Measurements from ENCODE around the gene IL1RAPL1. TPM values are rescaled to one million over a fixed set of nuclear protein-coding genes. Genes with fewer than 3 reads are reported as not detected.

The IL1RAPL1 gene
- total RNA-seq, 1 experiment from 2014 or later, result 2.9 TPM

DNA sequence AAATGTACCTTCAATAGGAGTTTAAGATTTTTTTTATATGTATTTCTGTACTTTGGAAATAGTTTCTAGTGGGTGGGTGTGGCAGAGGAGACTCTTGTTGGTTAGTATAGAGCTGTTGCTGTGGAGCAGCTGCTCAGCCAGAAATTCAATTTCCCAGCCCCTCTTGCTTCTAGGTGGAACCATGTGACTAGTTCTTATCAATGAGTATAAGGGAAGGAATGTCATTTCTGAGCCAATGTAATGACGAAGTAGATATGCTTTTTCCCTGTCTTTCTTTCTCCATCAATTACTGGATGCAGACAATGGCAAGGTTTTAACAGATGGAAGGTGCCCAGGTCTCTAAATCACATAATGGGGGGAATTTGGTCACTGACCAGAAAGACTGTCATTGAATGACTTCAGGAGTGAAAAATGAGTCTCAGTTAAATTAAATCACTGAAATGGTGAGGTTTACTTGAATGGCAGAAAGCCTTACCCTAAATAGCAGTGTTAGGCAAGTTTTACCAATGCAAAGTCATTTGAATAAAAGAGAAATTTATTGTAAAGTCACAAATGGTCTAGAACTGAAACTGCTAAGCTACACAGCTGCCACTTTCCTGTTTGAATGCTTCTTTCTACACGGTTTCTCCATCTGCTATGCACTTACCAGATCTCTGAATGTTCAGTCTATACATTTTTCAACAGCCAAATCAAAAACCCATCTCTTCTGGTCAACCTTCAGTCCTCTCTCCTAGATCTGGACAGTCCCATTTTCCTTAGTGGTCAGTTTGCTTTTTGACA lies 832.7 kb downstream of the IL1RAPL1 start:
- H3K27me3 ChIP-seq (ENCODE audit: control insufficient read depth, insufficient read depth, low read length), result peaks cover 3% of the 10 kb centered on the region; the same call in 1 of the 2 replicates
- H3K36me3 ChIP-seq (replicated peaks; ENCODE audit: control insufficient read depth, insufficient read depth, low read length), result no peaks in the 10 kb centered on the region
- H3K4me3 ChIP-seq (ENCODE audit: insufficient read depth, low read depth, low read length), result no peak overlapping the region
- no peak for DNase-seq

DNA sequence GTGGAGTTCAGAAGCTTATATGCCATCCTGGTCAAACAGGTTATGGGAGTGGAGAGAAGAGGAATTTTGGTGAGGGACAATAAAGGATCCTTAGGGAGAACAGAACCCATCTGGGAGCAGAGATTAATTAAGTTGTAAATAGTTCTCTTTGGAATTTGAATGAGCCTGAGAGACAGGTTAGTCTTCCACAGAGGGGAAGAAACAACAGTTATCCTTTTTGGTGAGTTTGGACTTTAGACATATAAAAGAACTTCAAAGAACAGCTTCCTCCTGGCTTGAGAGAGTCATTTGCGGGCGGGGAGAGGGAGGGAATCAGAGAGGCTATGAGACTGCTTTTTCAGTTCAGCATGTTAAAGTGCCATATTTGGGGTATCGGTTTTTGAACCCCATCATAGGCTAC lies 834.8 kb downstream of the IL1RAPL1 start:
- no peak for DNase-seq
- Histone ChIP-seq H3K36me3 (replicated peaks; ENCODE audit: control insufficient read depth, insufficient read depth, low read length) (no peaks in the 10 kb centered on the region), H3K27me3 (ENCODE audit: control insufficient read depth, insufficient read depth, low read length) (peaks cover 3% of the 10 kb centered on the region; the same call in 1 of the 2 replicates), H3K4me3 (ENCODE audit: insufficient read depth, low read depth, low read length) (no peak overlapping the region)

DNA sequence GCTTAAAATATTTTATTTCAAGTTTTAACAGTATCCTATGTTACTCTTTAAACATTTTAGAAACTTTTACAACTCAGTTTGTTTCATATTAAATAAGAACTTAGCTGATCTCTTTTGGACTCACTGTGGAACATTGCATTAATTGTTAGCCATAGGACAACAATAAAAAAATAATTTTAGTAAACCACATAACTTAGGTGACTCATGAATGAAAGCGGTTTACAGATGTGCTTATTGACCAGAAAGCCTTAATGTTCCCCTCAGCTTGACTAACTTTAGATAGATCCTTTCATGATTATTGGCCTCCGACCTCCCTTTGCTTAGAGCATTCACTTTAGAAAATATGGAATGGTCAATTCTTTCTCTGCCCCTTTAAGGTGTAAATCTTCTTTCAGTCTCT lies 844.6 kb downstream of the IL1RAPL1 start:
- Histone ChIP-seq H3K36me3 (replicated peaks; ENCODE audit: control insufficient read depth, insufficient read depth, low read length) (no peaks in the 10 kb centered on the region), H3K27me3 (ENCODE audit: control insufficient read depth, insufficient read depth, low read length) (no peaks in the 10 kb centered on the region; the same call in 1 of the 2 replicates), H3K4me3 (ENCODE audit: insufficient read depth, low read depth, low read length) (no peak overlapping the region)
- DNase-seq, result no peak

DNA sequence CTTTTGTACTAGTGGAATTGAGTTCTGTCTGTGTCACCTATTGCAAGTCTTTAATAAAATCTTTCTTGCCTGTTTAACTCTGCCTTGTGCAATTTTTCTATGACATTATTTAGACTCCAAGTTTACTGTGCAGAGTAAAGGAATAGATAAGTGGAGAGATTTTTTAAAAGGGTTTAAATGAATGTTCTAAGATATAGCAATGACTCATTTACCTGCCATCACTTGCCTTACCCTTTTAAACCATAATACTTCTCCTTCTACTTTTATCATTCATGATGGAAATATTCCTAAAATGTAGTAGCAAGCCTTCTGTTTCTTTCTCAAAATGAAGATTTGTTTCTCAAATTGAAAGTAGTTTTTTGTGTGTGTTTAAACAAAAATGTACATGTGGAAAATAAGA lies 845.3 kb downstream of the IL1RAPL1 start:
- no peak overlapping the region for H3K4me3 ChIP-seq (ENCODE audit: insufficient read depth, low read depth, low read length)
- no peaks in the 10 kb centered on the region for H3K36me3 ChIP-seq (replicated peaks; ENCODE audit: control insufficient read depth, insufficient read depth, low read length)
- H3K27me3 ChIP-seq (ENCODE audit: control insufficient read depth, insufficient read depth, low read length), result no peaks in the 10 kb centered on the region; the same call in 1 of the 2 replicates
- no peak for DNase-seq

DNA sequence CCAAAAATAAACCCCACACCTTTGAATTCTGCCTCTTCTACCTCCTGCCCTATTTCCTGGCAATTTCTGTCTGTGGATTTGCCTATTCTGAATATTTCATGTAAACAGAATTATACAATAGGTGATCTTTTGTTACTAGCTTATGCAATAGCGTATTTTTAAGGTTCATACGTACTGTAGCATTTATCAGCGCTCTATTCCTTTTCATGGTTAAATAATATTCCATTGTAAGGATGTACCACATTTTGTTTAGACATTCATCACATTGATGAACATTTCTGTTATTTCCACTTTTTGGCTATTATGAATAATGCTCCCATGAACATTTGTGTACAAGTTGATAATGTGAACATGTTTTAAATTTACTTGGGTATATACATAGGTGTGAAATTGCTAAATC lies 847.7 kb downstream of the IL1RAPL1 start:
- no peak for DNase-seq
- no peaks in the 10 kb centered on the region; the same call in 1 of the 2 replicates for H3K27me3 ChIP-seq (ENCODE audit: control insufficient read depth, insufficient read depth, low read length)
- H3K36me3 ChIP-seq (replicated peaks; ENCODE audit: control insufficient read depth, insufficient read depth, low read length), result no peaks in the 10 kb centered on the region
- H3K4me3 ChIP-seq (ENCODE audit: insufficient read depth, low read depth, low read length), result no peak overlapping the region

DNA sequence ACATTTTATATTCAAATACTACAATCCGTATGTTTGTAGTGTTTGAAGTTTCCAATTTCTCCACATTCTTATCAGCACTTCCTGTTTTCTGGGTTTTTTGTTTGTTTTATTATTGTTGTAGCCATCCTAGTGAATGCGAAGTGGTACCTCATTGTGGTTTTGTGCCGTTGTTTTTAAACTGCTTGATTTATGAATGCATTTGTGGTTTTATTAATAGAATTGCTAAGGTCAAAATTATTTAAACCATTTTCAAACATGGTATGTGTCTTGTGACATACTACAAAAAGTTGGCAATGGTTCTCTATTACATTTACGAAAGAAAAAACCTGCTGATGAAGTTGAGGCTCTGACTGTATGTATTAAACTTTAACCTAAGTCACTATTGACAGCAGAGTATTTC lies 848.1 kb downstream of the IL1RAPL1 start:
- DNase-seq, result no peak
- no peak overlapping the region for H3K4me3 ChIP-seq (ENCODE audit: insufficient read depth, low read depth, low read length)
- no peaks in the 10 kb centered on the region for H3K36me3 ChIP-seq (replicated peaks; ENCODE audit: control insufficient read depth, insufficient read depth, low read length)
- H3K27me3 ChIP-seq (ENCODE audit: control insufficient read depth, insufficient read depth, low read length), result no peaks in the 10 kb centered on the region; the same call in 1 of the 2 replicates

DNA sequence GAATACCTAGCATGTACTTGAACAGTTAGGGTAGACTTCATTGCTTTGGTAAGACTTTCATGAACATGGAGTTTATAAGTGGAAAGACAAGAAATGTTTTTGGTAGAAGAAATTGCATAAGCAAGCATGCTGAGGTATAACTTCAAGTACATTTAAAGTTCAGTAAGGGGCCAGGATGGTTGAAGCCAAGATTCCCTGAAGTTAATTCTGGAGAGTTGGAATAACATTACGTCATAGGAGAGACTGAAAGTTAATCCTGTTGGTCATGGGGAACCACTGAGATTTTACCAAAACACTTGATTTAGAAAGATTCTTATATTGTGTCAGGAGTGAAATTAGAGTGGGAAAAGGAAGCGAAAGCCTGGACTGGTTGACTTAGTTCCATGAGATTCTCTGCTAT lies 860.6 kb downstream of the IL1RAPL1 start:
- Histone ChIP-seq H3K27me3 (ENCODE audit: control insufficient read depth, insufficient read depth, low read length) (no peaks in the 10 kb centered on the region), H3K36me3 (replicated peaks; ENCODE audit: control insufficient read depth, insufficient read depth, low read length) (no peaks in the 10 kb centered on the region), H3K4me3 (ENCODE audit: insufficient read depth, low read depth, low read length) (no peak overlapping the region)
- no peak for DNase-seq

DNA sequence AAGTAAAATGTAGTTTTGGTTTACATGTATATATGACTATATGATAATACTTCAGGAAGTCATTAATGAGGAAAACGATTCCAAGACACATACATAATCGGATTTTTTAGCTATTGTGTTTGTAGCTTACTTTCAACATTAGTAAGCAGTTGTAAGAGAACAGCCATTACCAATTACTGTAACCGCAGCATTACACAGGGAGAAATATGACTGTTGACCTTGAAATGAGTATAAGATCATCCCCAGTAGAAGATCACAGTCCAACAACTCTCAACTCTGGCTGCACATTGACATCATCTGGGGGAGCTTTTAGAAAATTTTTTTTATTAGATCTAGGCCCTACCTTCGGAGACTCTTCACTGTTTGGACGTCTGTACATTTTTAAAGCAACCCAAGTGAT lies 866.1 kb downstream of the IL1RAPL1 start:
- Histone ChIP-seq H3K27me3 (ENCODE audit: control insufficient read depth, insufficient read depth, low read length) (no peaks in the 10 kb centered on the region), H3K4me3 (ENCODE audit: insufficient read depth, low read depth, low read length) (no peak overlapping the region), H3K36me3 (replicated peaks; ENCODE audit: control insufficient read depth, insufficient read depth, low read length) (no peaks in the 10 kb centered on the region)
- no peak for DNase-seq

DNA sequence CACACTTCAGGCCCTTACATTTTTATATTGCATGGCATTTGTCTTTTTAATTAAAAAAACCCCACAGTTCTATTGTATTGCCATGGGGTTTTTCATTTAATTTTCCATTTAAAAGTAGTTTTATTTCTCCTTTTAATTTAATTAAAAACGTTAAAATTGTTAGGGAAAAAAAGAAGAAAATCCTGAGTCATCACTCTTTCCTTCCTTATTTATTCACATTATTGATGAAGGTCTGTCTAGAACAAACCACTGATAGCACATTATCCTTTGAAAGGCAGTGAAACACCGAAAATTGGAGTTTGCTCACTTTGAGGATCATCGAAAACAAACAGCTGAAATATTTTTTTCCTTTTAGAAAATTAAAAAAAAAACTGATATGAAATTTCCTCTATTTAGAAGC lies 868.5 kb downstream of the IL1RAPL1 start:
- DNase-seq, result no peak
- Histone ChIP-seq H3K36me3 (replicated peaks; ENCODE audit: control insufficient read depth, insufficient read depth, low read length) (no peaks in the 10 kb centered on the region), H3K27me3 (ENCODE audit: control insufficient read depth, insufficient read depth, low read length) (no peaks in the 10 kb centered on the region), H3K4me3 (ENCODE audit: insufficient read depth, low read depth, low read length) (no peak overlapping the region)

DNA sequence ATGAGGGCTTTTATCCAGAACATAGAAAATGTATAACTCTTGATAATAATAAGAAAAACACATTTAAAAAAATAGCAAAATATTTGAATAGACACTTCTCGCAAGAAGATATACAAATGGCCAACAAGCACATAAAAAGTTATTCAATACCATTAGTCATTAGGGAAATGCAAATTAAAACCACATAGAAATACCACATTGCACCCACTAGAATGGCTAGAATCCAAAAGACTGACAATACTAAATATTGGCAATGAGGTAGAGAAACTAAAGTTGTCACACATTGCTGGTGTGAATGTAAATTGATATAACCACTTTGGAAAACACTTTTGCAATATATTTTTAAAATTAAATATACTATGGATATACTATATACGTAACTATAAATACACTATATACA lies 873.8 kb downstream of the IL1RAPL1 start:
- H3K4me3 ChIP-seq (ENCODE audit: insufficient read depth, low read depth, low read length), result no peak overlapping the region
- DNase-seq, result no peak

DNA sequence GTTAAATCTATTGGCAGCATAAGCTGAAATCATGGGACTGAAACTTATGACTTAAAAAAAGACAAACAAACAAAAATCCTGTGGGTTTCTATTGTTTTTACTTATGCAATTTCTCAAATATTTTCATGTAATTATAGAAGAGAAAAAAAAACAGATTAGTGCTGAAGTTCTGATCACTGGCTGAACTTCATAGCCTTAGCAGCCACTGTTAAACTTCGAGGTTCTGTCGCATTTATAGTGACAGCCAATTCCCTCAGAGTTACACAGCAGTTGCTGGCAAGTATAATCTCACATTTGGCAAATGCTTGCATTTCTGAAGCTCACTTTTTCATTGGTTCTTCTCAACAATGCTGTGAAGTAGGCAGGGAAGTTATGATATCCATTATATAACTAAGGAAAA lies 879.2 kb downstream of the IL1RAPL1 start:
- Histone ChIP-seq H3K4me3 (ENCODE audit: insufficient read depth, low read depth, low read length) (no peak overlapping the region), H3K27me3 (ENCODE audit: control insufficient read depth, insufficient read depth, low read length) (no peaks in the 10 kb centered on the region), H3K36me3 (replicated peaks; ENCODE audit: control insufficient read depth, insufficient read depth, low read length) (no peaks in the 10 kb centered on the region)
- no peak for DNase-seq

More for the DNA sequence above, 873.8 kb downstream of the IL1RAPL1 start:
- H3K36me3 ChIP-seq (replicated peaks; ENCODE audit: control insufficient read depth, insufficient read depth, low read length), result no peaks in the 10 kb centered on the region
- H3K27me3 ChIP-seq (ENCODE audit: control insufficient read depth, insufficient read depth, low read length), result no peaks in the 10 kb centered on the region

DNA sequence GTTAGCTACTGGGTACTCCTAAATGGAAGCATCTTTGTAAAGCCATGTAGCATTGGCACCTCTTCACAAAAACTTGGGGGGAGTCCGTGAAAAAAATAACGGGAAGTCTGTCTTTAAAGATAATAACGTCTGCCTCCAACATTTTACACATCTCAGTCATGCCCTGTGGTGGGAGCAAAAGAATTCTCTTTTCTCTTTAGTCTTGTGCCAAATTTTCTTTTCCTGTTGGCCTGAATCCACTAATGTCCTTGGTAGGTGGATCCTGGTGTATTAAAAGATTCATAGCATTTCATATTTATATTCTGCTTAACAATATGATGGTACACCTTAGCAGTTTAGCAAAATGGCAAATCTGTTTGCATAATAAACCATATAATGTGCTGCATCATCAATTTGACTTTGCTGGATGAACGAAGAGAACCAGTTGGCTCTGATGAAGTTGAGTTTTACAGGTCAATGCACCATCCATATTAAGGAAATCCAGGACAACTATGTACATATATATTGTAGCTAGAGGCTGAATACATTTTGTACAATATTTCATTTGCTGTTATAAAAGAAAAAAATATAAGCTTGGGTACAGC lies 881.8 kb downstream of the IL1RAPL1 start:
- DNase-seq, result no peak
- Histone ChIP-seq H3K36me3 (replicated peaks; ENCODE audit: control insufficient read depth, insufficient read depth, low read length) (no peaks in the 10 kb centered on the region), H3K27me3 (ENCODE audit: control insufficient read depth, insufficient read depth, low read length) (no peaks in the 10 kb centered on the region), H3K4me3 (ENCODE audit: insufficient read depth, low read depth, low read length) (no peak overlapping the region)

DNA sequence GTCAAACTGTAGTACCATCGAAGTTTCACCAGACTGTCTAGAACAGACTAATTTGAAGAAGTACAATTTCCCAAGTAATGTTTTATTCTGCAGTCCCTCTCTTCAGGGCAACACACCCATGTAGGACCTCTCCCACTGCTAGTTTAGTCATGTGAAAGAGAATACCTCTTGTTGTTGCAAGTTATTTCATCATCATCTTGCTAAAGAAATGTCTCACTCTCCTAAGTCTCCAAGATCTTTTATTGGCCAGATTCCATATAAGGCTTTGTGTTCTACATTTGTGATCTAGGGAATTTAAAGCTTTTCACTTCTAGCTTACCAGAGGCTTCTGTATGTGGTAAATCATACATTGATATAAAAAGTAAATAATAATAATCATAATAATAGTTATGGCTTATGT lies 882.8 kb downstream of the IL1RAPL1 start:
- Histone ChIP-seq H3K4me3 (ENCODE audit: insufficient read depth, low read depth, low read length) (no peak overlapping the region), H3K27me3 (ENCODE audit: control insufficient read depth, insufficient read depth, low read length) (no peaks in the 10 kb centered on the region), H3K36me3 (replicated peaks; ENCODE audit: control insufficient read depth, insufficient read depth, low read length) (no peaks in the 10 kb centered on the region)
- DNase-seq, result no peak

DNA sequence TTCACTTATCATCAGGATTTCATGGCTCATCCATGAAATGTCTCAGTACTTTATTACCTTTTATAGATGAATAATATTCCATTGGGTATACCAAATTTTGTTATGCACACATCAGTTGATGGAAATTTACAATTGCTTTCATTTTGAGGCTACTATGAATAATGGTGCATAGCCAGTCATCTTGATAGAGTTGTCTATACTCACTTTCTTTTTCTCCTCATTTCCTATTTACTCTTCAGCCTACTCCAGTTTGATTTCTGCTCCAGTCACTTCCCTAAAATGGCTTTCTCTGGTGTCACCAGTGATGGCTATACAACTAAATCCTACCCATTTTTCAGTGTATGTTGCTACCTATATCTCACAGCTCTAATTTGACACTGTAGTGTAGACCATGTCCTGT lies 884.6 kb downstream of the IL1RAPL1 start:
- DNase-seq, result no peak
- Histone ChIP-seq H3K4me3 (ENCODE audit: insufficient read depth, low read depth, low read length) (no peak overlapping the region), H3K27me3 (ENCODE audit: control insufficient read depth, insufficient read depth, low read length) (no peaks in the 10 kb centered on the region), H3K36me3 (replicated peaks; ENCODE audit: control insufficient read depth, insufficient read depth, low read length) (no peaks in the 10 kb centered on the region)

DNA sequence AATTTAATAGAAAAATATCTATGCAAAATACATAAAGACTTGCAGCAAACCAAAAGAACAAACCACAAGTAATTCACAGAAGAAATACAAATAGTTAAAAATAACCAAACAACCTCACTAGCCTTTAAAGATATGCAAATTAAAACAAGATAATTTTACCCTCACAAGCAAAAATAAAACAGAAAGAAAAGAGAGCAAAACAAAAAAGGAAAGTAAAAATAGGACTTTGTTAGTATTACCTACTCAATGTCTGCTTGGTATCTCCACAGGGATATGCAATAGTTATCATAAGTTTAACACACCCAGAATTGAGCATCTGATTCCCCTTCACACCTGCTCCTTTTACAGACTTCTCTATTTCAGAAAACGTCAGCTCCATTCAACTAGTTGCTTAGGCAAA lies 890.6 kb downstream of the IL1RAPL1 start:
- Histone ChIP-seq H3K36me3 (replicated peaks; ENCODE audit: control insufficient read depth, insufficient read depth, low read length) (no peaks in the 10 kb centered on the region), H3K4me3 (ENCODE audit: insufficient read depth, low read depth, low read length) (no peak overlapping the region)
- no peak for DNase-seq

More for the DNA sequence above, 890.6 kb downstream of the IL1RAPL1 start:
- H3K27me3 ChIP-seq (ENCODE audit: control insufficient read depth, insufficient read depth, low read length), result no peaks in the 10 kb centered on the region
